HCT116 (cell line): ENCODE measurements around the gene PROX2.

Experiments
- CTCF ChIP-seq, 3 experiments: fragments of 200-600 bp in 1 of 3; sonication (generic) in 1 of 3; IDR thresholded peaks in 2 of 3; conservative IDR thresholded peaks in 1 of 3; 2 replicates each; pipeline ENCODE4 v1.5.1; 2012 to 2017; ENCODE audit warnings: low read depth in 2 of 3, low read length in 2 of 3, antibody characterized with exemption in 1 of 3, borderline replicate concordance in 1 of 3, control low read depth in 1 of 3, mild to moderate bottlenecking in 1 of 3, mixed read lengths in 1 of 3, mixed run types in 1 of 3, moderate library complexity in 1 of 3; ENCODE audit not compliant: insufficient read depth in 1 of 3
- EZH2 ChIP-seq: fragments of 200-600 bp; sonication (generic); IDR thresholded peaks from 2 replicates; pipeline ENCODE4 v1.6.1; 2017; ENCODE audit warnings: antibody characterized with exemption, mixed run types
- EZH2phosphoT487 ChIP-seq: fragments of 200-600 bp; IDR thresholded peaks from 2 replicates; pipeline ENCODE4 v1.6.1; 2018; ENCODE audit warnings: antibody characterized with exemption, borderline replicate concordance
- JUND ChIP-seq: IDR thresholded peaks from 2 replicates; pipeline ENCODE4 v1.6.1; 2012
- POLR2A ChIP-seq: IDR thresholded peaks from 2 replicates; pipeline ENCODE4 v1.7.0; 2011; ENCODE audit warnings: borderline replicate concordance; ENCODE audit not compliant: insufficient read depth, insufficient read length; ENCODE audit errors: extremely low read depth

GRCh38 chr14:74829251-74829650 is 46.7 kb downstream of the PROX2 start:
- TF ChIP-seq CTCF (IDR thresholded peaks at IDR 0.05 in 2 of 3, conservative IDR thresholded peaks at IDR 0.05 in 1 of 3; ENCODE audit: borderline replicate concordance in 1 of 3, insufficient read depth in 1 of 3, low read depth in 2 of 3, low read length in 2 of 3) (no peak), JUND (no peak), EZH2phosphoT487 (no peak), POLR2A (no peak), EZH2 (no peak)
